ENCODE data around the gene TOM1. TPM values are rescaled to one million over a fixed set of nuclear protein-coding genes. Genes with fewer than 3 reads are reported as not detected.
A peak's percentile ranks its signal among the peaks of the same experiment; 100 is the strongest.
"Not testable (repeated sequence)": the region's sequence is repeated elsewhere in the genome, so short reads cannot be mapped to it uniquely, and the experiment has no call there.

The TOM1 gene
- polyA plus RNA-seq, 3 donors: 39.9 to 44.9 (median 43.6) TPM

- no peak for DNase-seq
Observed at GRCh38 chr22:35359380-35360065, 59.8 kb downstream of the TOM1 start.

GRCh38 chr22:35361001-35361558, 61.4 kb downstream of the TOM1 start:
- DNase-seq: no peak

DNA sequence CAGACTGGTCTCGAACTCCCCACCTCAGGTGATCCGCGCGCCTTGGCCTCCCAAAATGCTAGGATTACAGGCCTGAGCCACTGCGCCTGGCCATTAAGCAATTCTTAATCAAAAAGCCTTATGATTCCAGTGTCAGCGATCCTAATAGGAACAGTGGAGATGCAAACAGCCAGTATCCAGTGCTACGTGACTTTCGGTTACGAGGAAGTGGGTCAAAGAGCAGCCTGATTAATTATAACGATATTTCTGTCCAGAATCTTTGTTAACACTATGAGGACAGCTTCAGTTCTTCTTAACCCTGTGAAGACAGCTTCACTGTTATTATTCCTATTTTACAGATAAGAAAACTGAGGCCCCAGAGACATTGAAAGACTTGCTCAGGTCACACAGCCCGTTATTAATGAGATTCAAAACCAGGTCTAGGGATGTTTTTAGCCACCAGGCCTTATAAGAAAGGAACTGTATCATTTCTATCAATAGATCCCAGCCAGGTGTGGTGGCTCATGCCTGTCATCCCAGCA, 63.9 kb downstream of the TOM1 start:
- no peak for DNase-seq

- DNase-seq: not testable (repeated sequence)
Observed at GRCh38 chr22:35364230-35364629, 64.5 kb downstream of the TOM1 start.

GRCh38 chr22:35367331-35367886, 67.7 kb downstream of the TOM1 start:
- DNase-seq: no peak

DNA sequence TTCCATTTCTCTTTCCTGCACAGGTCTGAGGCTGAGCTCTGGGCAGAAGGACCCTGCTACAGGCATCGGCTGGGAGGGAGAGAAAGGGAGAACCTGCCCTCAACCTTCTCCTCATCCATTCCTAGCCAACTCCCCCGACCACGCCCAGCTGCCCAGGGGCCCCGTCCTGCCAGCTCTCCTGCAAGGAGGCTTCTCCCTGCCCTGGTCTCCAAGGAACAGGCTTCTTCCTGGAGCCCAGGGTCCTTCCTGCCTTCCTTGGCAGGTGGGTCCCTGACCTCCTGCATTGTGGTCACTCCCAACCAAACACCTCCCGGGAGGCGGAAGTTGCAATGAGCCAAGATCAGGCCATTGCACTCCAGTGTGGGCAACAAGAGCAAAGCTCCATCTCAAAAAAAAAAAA, 68.7 kb downstream of the TOM1 start:
- DNase-seq: no peak

- no peak for DNase-seq
Observed at GRCh38 chr22:35369996-35370395, 70.3 kb downstream of the TOM1 start.

- no peak for DNase-seq
Observed at GRCh38 chr22:35373781-35374180, 74.1 kb downstream of the TOM1 start.

DNA sequence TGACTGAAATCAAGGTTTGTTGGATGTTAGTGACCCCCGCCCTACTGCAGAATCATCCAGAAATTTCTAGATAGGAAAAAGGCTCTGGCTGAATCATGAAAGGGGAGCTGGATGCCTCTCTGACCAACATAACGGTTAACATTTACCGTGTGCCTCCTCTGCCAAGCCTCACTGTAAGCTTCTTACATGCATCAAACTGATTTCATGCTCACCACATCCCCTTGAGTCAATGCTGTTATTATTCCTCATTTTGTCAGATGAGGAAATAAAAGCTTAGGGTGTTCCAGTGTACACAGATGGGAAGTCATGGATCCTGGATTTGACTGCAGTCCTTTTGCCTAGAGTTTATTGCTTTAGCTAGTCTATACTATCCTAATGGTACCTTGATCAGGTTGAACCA, 75.3 kb downstream of the TOM1 start:
- DNase-seq: no peak

DNA sequence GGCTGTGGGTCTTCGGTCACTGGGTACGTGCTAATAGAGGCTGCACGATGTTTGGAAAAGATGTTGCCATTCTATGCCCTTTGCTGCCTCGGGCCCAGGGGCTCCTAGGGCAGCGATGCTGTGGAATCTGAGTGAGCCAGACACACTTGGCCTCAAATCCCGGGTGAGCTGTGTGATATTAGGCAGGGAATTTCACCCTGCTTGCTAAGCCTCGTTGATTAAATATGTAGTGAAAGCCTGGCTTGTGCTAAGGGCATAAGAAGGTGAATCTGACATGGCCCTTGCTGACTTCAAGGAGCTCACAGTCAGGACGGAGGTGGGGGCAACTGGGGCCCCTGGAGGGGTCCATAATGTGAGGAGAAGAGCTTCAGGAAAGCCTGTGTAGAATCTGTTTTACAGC, 75.8 kb downstream of the TOM1 start:
- no peak for DNase-seq

GRCh38 chr22:35376728-35377472, 77.2 kb downstream of the TOM1 start:
- peak; percentile 96 for DNase-seq

- no peak for DNase-seq
Observed at GRCh38 chr22:35377735-35378134, 78.0 kb downstream of the TOM1 start.

GRCh38 chr22:35378621-35379020, 78.9 kb downstream of the TOM1 start:
- DNase-seq: no peak

DNA sequence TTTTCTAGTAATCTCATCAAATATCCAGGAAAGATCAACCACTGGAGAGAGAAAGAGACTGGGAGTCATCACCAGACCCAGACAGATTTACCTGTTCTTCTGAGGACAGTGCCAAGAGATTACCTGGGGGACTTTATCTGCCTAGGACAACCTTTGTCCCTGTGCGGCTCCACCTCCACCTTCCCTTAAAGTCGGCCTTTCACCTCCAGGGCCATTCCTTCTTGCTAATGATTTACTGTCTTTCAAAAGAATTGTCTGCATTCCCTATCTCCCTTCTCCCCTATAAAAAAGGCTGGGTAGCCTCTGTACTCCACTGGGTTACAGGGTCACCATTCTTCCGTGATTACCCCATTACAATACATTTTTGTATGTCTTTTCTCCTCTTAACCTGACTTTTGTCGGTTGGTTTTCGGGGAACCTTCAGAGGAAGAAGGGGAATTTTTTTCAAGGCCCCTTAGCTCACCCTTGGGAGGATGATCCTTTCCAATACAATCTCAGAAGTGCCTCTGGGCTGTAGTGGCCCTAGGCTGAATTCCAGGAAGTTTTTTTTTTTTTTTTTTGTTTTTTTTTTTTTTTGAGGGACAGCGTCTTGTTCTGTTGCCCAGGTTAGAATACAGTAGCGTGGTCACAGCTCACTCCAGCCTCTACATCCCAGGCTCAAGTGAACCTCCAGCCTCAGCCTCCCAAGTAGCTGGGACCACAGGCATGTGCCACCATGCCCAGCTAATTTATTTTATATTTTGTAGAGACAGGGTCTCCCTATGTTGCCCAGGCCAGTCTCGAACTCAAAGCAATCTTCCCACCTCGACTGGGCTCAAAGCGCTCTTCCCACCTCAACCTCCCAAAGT, 79.7 kb downstream of the TOM1 start:
- DNase-seq: no peak

GRCh38 chr22:35380013-35380412, 80.3 kb downstream of the TOM1 start:
- DNase-seq: no peak

DNA sequence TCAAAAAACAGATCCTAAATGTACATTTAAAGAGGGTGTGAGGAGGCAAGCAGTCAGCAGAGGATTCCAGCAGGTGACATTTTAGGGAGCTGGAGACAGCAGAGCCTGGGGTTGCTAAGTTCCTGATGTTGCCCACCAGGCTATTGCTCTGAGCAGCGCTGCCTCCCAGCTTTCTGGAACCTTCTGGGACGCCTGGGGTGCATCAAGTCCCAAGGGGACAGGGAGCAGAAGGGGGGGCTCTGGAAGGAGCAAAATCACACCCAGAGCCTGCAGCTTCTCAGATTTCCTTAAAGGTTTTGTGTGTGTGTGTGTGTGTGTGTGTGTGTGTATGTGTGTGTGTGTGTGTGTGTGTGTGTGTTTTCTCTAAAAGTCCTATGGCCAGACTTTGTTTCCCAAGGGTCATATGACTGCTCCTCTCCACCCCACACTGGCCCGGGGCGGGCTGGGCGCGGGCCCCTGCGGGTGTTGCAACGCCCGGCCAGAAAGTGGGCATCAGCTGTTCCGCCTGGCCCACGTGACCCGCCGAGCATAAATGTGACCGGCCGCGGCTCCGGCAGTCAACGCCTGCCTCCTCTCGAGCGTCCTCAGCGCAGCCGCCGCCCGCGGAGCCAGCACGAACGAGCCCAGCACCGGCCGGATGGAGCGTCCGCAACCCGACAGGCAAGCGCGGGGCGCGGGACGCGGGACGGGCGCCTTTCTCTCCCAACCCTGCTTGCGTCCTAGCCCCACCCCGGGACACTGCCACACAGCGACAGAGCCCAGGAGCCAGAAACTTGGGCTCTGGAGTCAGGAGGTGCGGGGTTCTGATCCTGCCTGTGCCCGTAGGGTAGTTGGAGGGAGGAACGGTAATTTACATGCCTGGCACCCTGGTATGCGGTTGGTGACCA, 81.1 kb downstream of the TOM1 start, which contains the start of gene HMOX1:
Gene HMOX1, plus strand, starts transcription at position 560 of the 887 bp plus-strand sequence. Its CDS starts 78 bp downstream, at position 638.
- DNase-seq: peak; percentile 74

DNA sequence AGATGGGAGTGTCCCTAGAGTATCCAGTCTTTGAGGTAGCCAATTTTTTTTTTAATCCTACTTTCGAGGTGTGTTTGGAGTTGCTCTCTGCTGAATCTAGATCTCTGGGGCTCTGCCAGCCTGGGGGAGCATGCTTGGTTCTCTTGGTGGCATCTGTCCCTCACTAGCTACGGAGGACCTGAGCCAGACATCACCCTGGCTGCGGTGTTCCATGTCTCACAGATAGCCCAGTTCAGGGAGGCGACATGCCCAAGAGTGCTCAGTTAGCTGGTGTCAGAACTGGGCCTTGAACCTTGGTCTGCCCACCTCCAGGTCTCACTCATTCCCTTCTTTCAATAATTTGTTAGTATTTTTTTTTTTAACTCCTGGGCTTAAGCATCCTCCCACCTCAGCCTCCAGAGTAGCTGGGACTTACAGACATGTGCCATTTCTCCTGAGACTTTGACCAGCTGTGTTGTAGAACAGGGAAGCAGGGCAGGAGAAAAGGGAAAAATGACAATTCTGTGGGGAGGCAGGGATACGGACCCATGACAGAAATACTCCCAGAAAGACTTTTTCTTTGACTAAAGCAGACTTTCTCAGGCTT, 81.8 kb downstream of the TOM1 start:
- no peak for DNase-seq

DNA sequence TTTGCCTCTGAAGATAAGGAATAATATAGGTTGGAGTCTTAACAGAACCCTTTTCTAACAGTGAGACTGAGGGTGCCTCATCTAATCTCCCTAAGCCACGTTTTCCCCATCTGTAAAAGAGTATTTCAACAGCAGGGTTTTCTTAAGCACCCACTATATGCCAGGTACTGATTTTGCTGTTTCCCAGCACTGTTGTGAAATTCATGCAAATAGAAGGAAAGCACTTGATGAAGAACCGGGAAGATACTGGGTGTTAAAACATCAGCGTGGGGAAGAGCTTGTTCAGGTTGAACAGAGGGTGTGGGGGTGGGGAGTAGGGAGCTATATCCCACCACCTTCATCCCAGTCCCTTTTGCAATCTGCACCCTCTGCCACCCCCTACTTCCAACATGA, 84.0 kb downstream of the TOM1 start:
- DNase-seq: no peak

DNA sequence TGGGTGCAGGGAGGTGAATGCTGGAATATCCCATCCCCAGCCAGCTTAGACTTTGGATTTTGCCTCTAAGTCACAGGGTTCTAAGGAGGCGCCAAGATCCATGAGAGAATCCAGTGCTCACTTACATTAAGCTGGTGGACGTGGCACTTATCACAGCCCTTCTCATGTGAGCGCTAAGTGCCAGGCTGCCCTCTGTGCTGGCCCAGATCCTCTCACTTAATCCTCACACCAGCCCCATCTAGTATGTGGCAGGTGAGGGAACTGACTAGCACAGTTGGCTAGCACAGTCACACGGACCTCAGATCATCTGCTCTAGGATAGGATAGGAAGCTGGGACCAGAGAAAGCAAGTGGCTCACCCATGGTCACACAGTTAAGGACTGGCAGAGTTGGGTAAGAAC, 84.8 kb downstream of the TOM1 start:
- DNase-seq: no peak

DNA sequence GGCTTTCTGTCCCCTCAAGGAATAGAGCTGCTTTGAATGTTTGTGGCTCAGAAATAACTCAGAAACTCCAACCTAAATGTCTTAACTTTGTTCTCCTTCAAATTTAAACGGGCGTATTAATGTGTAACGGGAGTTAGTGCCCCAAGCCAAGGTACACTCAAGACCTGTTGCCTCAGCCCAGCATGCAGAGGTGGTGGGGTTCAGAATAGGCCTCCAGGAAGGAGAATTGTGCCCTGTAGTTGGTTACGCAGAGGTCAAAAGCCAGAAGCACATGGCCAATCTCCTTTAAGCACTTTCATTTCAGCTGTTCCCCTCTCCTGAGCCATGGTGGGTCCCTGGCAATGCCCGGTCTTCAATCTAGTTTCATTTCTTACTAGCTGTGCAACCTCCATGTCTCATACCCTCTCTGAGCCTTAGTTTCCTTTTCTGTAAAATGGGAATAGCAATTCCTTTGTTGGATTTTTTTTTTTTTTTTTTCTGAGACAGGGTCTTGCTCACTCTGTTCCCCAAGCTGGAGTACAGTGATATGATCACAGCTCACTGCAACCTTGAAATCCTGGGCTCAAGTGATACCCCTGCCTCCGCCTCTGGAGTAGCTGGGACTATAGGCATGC, 85.4 kb downstream of the TOM1 start:
- DNase-seq: no peak

Data from renal pelvis (tissue), 4 donors.